ENCODE measurements around the gene TMEM108. TPM values are rescaled to one million over a fixed set of nuclear protein-coding genes. Genes with fewer than 3 reads are reported as not detected.

The TMEM108 gene
- total RNA-seq, 1 experiment from 2014 or later = not detected

DNA sequence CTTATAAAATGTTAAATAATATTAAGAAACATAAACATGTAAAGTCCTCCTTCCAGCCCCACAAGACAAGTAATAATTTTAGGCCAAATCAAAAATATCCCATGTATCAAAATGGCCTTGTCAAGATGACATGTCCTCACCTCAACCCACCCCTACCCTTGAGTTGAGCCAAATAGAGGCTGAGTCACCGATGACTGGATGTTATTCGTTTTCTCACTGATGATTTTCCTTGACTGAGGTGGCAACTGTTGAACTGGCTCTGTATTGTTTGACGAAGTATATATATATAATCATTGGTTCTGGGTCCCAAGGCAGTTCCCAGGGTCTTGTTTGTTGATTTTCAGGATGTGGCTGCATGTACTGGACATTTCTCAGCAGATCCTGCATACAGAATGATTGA lies 75.3 kb downstream of the TMEM108 start:
- no peak overlapping the region for H2AFZ ChIP-seq (ENCODE audit: low read depth, low read length, poor library complexity, severe bottlenecking)
- H3K27me3 ChIP-seq (ENCODE audit: insufficient read depth, low read length) = peaks cover 28% of the 10 kb centered on the region
- no peak overlapping the region for H3K9ac ChIP-seq (ENCODE audit: low read length)
- no peaks in the 10 kb centered on the region for H3K9me3 ChIP-seq (ENCODE audit: control insufficient read depth in 1 of 2, insufficient read depth in 1 of 2, low read depth in 1 of 2, low read length in 2 of 2)
- no peaks in the 10 kb centered on the region for H3K36me3 ChIP-seq (ENCODE audit: control insufficient read depth in 1 of 2, insufficient read depth in 2 of 2, low read length in 2 of 2)
- intact Hi-C loops (cut with micrococcal nuclease) = no loop called here
- TF ChIP-seq SRF (IDR thresholded peaks at IDR 0.05; ENCODE audit: low read depth) (no peak), SIN3A (IDR thresholded peaks at IDR 0.05; ENCODE audit: low read depth) (no peak), JUND (IDR thresholded peaks at IDR 0.05) (no peak), CEBPB (IDR thresholded peaks at IDR 0.05; ENCODE audit: low read depth) (no peak)
- CTCF ChIA-PET = no interaction called here
- DNase-seq (ENCODE audit: low read depth, low spot score) = no peak
- no peak overlapping the region for H3K4me3 ChIP-seq (replicated peaks in 1 of 2; ENCODE audit: low read depth in 1 of 2, low read length in 2 of 2)
- no TSS peak for BruUV-seq (replicated peaks)
- H3K79me2 ChIP-seq (ENCODE audit: insufficient read depth, low read length) = no peaks in the 10 kb centered on the region
- no peak overlapping the region for H3K27ac ChIP-seq (ENCODE audit: low read depth, low read length)
- H3K4me1 ChIP-seq (ENCODE audit: control insufficient read depth in 1 of 2, insufficient read depth in 2 of 2, low read length in 2 of 2) = no peaks in the 10 kb centered on the region
- H3K9me2 ChIP-seq (ENCODE audit: insufficient read depth) = no peaks in the 10 kb centered on the region
- RAD21 ChIA-PET (ENCODE audit: low non-redundant PET in 1 of 2, low total read pairs in 2 of 2, uncharacterized antibody in 2 of 2, unreplicated experiment in 2 of 2) = no interaction called here
- no peak overlapping the region for H3K4me2 ChIP-seq (ENCODE audit: low read length)
- H4K20me1 ChIP-seq (ENCODE audit: insufficient read depth) = no peaks in the 10 kb centered on the region
- ATAC-seq = no peak
- POLR2A ChIA-PET = no interaction called here

DNA sequence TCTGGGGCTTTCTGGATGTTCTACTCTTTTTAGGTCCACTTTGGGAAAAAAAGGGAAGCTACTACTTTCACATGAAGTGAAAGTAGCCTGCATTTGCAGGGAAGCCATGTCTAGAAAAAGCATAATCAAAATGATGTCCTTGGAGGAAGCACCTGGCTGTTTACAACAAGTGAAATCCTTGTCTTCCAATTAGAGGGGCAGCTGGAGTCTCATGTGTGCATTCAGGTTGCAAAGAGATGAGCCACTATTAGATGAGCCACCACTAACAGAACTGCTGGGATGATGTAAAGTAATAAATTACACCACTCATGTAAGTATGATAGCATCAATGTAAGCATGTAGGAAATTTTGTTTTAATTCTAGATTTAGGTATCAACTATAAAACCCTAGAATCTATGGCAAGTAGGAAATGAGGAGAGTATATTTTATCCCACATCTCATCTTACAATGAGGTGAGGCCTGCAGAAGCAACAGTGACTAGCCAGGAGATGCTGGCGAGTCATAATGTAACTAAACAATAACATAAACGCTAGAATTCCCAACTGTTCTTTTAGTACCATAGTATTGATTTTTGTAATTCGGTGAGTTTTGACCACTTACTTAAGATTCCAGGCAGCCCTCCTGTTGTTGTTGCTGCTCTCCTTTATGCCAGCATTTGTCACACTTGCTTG lies 75.9 kb downstream of the TMEM108 start:
- DNase-seq (ENCODE audit: low read depth, low spot score) (no peak), ATAC-seq (no peak)
- Histone ChIP-seq H3K4me3 (replicated peaks in 1 of 2; ENCODE audit: low read depth in 1 of 2, low read length in 2 of 2) (no peak overlapping the region), H3K4me1 (ENCODE audit: control insufficient read depth in 1 of 2, insufficient read depth in 2 of 2, low read length in 2 of 2) (no peaks in the 10 kb centered on the region), H3K36me3 (ENCODE audit: control insufficient read depth in 1 of 2, insufficient read depth in 2 of 2, low read length in 2 of 2) (no peaks in the 10 kb centered on the region), H3K9ac (ENCODE audit: low read length) (no peak overlapping the region), H3K27me3 (ENCODE audit: insufficient read depth, low read length) (peaks cover 33% of the 10 kb centered on the region), H3K9me3 (ENCODE audit: control insufficient read depth in 1 of 2, insufficient read depth in 1 of 2, low read depth in 1 of 2, low read length in 2 of 2) (no peaks in the 10 kb centered on the region), H3K27ac (ENCODE audit: low read depth, low read length) (no peak overlapping the region), H3K4me2 (ENCODE audit: low read length) (no peak overlapping the region), H3K9me2 (ENCODE audit: insufficient read depth) (no peaks in the 10 kb centered on the region), H3K79me2 (ENCODE audit: insufficient read depth, low read length) (no peaks in the 10 kb centered on the region), H4K20me1 (ENCODE audit: insufficient read depth) (no peaks in the 10 kb centered on the region), H2AFZ (ENCODE audit: low read depth, low read length, poor library complexity, severe bottlenecking) (no peak overlapping the region)
- CTCF ChIA-PET = no interaction called here
- TF ChIP-seq EGR1 (IDR thresholded peaks at IDR 0.05; ENCODE audit: low read depth) (no peak), POLR2AphosphoS5 (IDR thresholded peaks at IDR 0.05; ENCODE audit: low read depth, low read length) (no peak), SRF (IDR thresholded peaks at IDR 0.05; ENCODE audit: low read depth) (no peak), ZFX (IDR thresholded peaks at IDR 0.05) (no peak), SIN3A (IDR thresholded peaks at IDR 0.05; ENCODE audit: low read depth) (no peak), CBX3 (IDR thresholded peaks at IDR 0.05; ENCODE audit: low read depth) (no peak), FOSL1 (IDR thresholded peaks at IDR 0.05; ENCODE audit: low read depth) (no peak), REST (IDR thresholded peaks at IDR 0.05; ENCODE audit: low read depth) (no peak), ZNF274 (IDR thresholded peaks at IDR 0.05; ENCODE audit: low read depth, low read length) (no peak), POLR2A (IDR thresholded peaks at IDR 0.05; ENCODE audit: borderline replicate concordance, extremely low read depth, insufficient read depth, insufficient read length) (no peak), JUND (IDR thresholded peaks at IDR 0.05) (no peak), SP1 (IDR thresholded peaks at IDR 0.05; ENCODE audit: low read depth) (no peak), ATF3 (IDR thresholded peaks at IDR 0.05) (no peak)
- no TSS peak for BruUV-seq (replicated peaks)
- POLR2A ChIA-PET = no interaction called here
- RAD21 ChIA-PET (ENCODE audit: low non-redundant PET in 1 of 2, low total read pairs in 2 of 2, uncharacterized antibody in 2 of 2, unreplicated experiment in 2 of 2) = no interaction called here
- intact Hi-C loops (cut with micrococcal nuclease) = no loop called here
